HepG2 (cell line): ENCODE results near the gene FOXN3. TPM values are rescaled to one million over a fixed set of nuclear protein-coding genes. Genes with fewer than 3 reads are reported as not detected.

ENCODE experiments used
- ATAC-seq: fragments of 200-7000 bp; cut with Tn5 transposase; 3 replicates; pipeline ENCODE4 v1.9.1; 2020; ENCODE audit warnings: mild to moderate bottlenecking, moderate library complexity
- BruUV-seq: library from RNA; stranded (reverse); fragments of 400-500 nt; replicated peaks from 2 replicates; lab custom pipeline; 2021; lab: Mats Ljungman, UMichigan
- CTCF ChIA-PET: fragments of 300-600 bp; formaldehyde crosslinking; extraction: SDS; loops from one replicate; lab custom pipeline; 2021; ENCODE audit warnings: low total read pairs, inconsistent platforms, low intra/inter-chr PET ratio; lab: Yijun Ruan, JAX
- POLR2A ChIA-PET: fragments of 350-600 bp; sonication (Branson Sonifier 250); formaldehyde crosslinking; loops from one replicate; lab custom pipeline; 2020; ENCODE audit warnings: antibody characterized with exemption, inconsistent platforms; lab: Yijun Ruan, JAX
- DNase-seq: peaks from one replicate; pipeline ENCODE4 v3.0.0-alpha.2; 2015; ENCODE audit warnings: low spot score
- FAIRE-seq: peaks from 3 replicates; lab custom pipeline; 2011; peaks lifted over from hg19 to GRCh38; lab: Jason Lieb, UNC
- H2AFZ ChIP-seq: one replicate; pipeline ENCODE4 v1.6.1; 2011; ENCODE audit warnings: low read length, inconsistent platforms
- H3K27ac ChIP-seq: fragments of 300-600 bp; 3 replicates; pipeline ENCODE4 v1.8.0; 2011; ENCODE audit warnings: mixed run types, mild to moderate bottlenecking, mixed read lengths, low read length, inconsistent platforms; ENCODE audit not compliant: insufficient read depth; ENCODE audit errors: extremely low read length
- H3K27me3 ChIP-seq, 2 experiments: fragments of 200-600 bp in 1 of 2; 2 replicates in 1 of 2; 3 replicates in 1 of 2; pipeline versions ENCODE4 v1.6.0 to v1.8.0; 2011; ENCODE audit warnings: low read length in 2 of 2, mild to moderate bottlenecking in 2 of 2, moderate library complexity in 2 of 2, inconsistent platforms in 1 of 2; ENCODE audit not compliant: insufficient read depth in 2 of 2, control insufficient read depth in 1 of 2
- H3K36me3 ChIP-seq, 2 experiments: fragments of 200-600 bp in 1 of 2; replicated peaks in 1 of 2; 2 replicates in 1 of 2; 3 replicates in 1 of 2; pipeline versions ENCODE4 v1.5.1 to v1.8.0; 2011; ENCODE audit warnings: low read length in 2 of 2, inconsistent platforms in 1 of 2; ENCODE audit not compliant: insufficient read depth in 2 of 2, control insufficient read depth in 1 of 2
- H3K4me1 ChIP-seq: 2 replicates; pipeline ENCODE4 v1.5.1; 2012; ENCODE audit warnings: low read length, inconsistent platforms; ENCODE audit not compliant: insufficient read depth
- H3K4me2 ChIP-seq: 2 replicates; pipeline ENCODE4 v1.6.0; 2011; ENCODE audit warnings: low read depth, low read length, inconsistent platforms
- H3K4me3 ChIP-seq, 3 experiments: fragments of 200-600 bp in 1 of 3; sonication (generic), shearing (Covaris generic) in 1 of 3; replicated peaks in 1 of 3; 2 replicates each; pipeline ENCODE4 v1.5.1; 2011 to 2016; ENCODE audit warnings: low read length in 3 of 3, inconsistent platforms in 2 of 3, low read depth in 2 of 3, mild to moderate bottlenecking in 2 of 3, control low read depth in 1 of 3, mixed read lengths in 1 of 3; ENCODE audit not compliant: insufficient read depth in 1 of 3
- H3K79me2 ChIP-seq: one replicate; pipeline ENCODE4 v1.6.1; 2011; ENCODE audit warnings: low read length, inconsistent platforms; ENCODE audit not compliant: insufficient read depth
- H3K9ac ChIP-seq: 2 replicates; pipeline ENCODE4 v1.6.0; 2011; ENCODE audit warnings: mild to moderate bottlenecking, low read depth, low read length, inconsistent platforms; ENCODE audit not compliant: insufficient read depth
- H3K9me3 ChIP-seq: 2 replicates; pipeline ENCODE4 v1.5.1; 2012; ENCODE audit warnings: mild to moderate bottlenecking, low read length
- H4K20me1 ChIP-seq: 2 replicates; pipeline ENCODE4 v1.6.0; 2011; ENCODE audit warnings: inconsistent platforms, mild to moderate bottlenecking, low read length, moderate library complexity; ENCODE audit not compliant: insufficient read depth
- MYNN ChIP-seq: sonication (generic); formaldehyde crosslinking; IDR thresholded peaks from 2 replicates; pipeline ENCODE4 v1.4.0; 2020; ENCODE audit warnings: mild to moderate bottlenecking, low read depth, missing genetic modification reagents
- RFX1 ChIP-seq: fragments of 450-650 bp; IDR thresholded peaks from 2 replicates; pipeline ENCODE4 v1.6.1; 2017
- U2AF1 ChIP-seq: fragments of 200-400 bp; formaldehyde crosslinking; optimal IDR thresholded peaks from 2 replicates; pipeline ENCODE3; 2017; ENCODE audit warnings: mild to moderate bottlenecking, low read depth, low read length
- ZNF713 ChIP-seq: sonication (generic); formaldehyde crosslinking; IDR thresholded peaks from 2 replicates; pipeline ENCODE4 v1.4.0; 2020; ENCODE audit warnings: mild to moderate bottlenecking, missing genetic modification reagents
- ZNF816 ChIP-seq: sonication (generic); formaldehyde crosslinking; IDR thresholded peaks from 2 replicates; pipeline ENCODE4 v1.8.0; 2022; ENCODE audit warnings: missing genetic modification reagents, mild to moderate bottlenecking, borderline replicate concordance
- WGBS: methylation state at CpG from one replicate; pipeline ENCODE4 v1.1.6; 2017; ENCODE audit warnings: low lambda C conversion rate; 5-methylcytosine and 5-hydroxymethylcytosine counted together
- in situ Hi-C: cut with HindIII; loops from 2 replicates; pipeline ENCODE4 v1.10.0; 2017; ENCODE audit warnings: low pct_unique_long_range_greater_than_20kb; ENCODE audit not compliant: extremely low pct_ligation_motif_present
- intact Hi-C: fragments of 100-400 bp; cut with micrococcal nuclease; formaldehyde crosslinking; loops from one replicate; pipeline ENCODE4 v1.10.0; 2022; ENCODE audit not compliant: unreplicated experiment
- polyA plus RNA-seq, 8 experiments: library from polyadenylated mRNA; depleted of rRNA in 3 of 8; stranded (reverse) in 7 of 8; unstranded in 1 of 8; fragments of >200 nt; fragmentation: Illumina TruSeq in 4 of 8; extraction: Trizol in 4 of 8; gene quantifications; 2 replicates each; pipeline versions ENCODE4 v1.2.1 to v1.2.3, GENCODE V29; 2011 to 2016; ENCODE audit warnings: low read depth in 4 of 8, missing spikeins in 1 of 8, mixed read lengths in 1 of 8; ENCODE audit not compliant: insufficient read depth in 1 of 8
- total RNA-seq, 5 experiments: library from RNA; depleted of rRNA; stranded (reverse); fragments of >200 nt; fragmentation: Illumina TruSeq; extraction: Trizol; gene quantifications; 2 replicates each; pipeline ENCODE4 v1.2.3, GENCODE V29; 2016; ENCODE audit warnings: low read depth in 1 of 5
- TF ChIP-seq, protein P1 (sequence below): sonication (generic); formaldehyde crosslinking; IDR thresholded peaks from 2 replicates; pipeline ENCODE4 v1.4.0; 2020; ENCODE audit warnings: low read depth, mild to moderate bottlenecking, missing genetic modification reagents
- TF ChIP-seq, protein P2 (sequence below): IDR thresholded peaks from 2 replicates; pipeline ENCODE4 v1.6.1; 2016; ENCODE audit warnings: missing biosample characterization, missing genetic modification reagents, low read depth
- TF ChIP-seq, protein P3 (sequence below): sonication (generic); formaldehyde crosslinking; IDR thresholded peaks from 2 replicates; pipeline ENCODE4 v1.5.1; 2020; ENCODE audit warnings: mild to moderate bottlenecking, missing genetic modification reagents, moderate library complexity
- TF ChIP-seq, protein P4 (sequence below): IDR thresholded peaks from 2 replicates; pipeline ENCODE4 v1.6.1; 2016; ENCODE audit warnings: low read depth
- TF ChIP-seq, protein P5 (sequence below): sonication (generic); formaldehyde crosslinking; IDR thresholded peaks from 2 replicates; pipeline ENCODE4 v1.5.0; 2020; ENCODE audit warnings: mild to moderate bottlenecking, missing genetic modification reagents, moderate library complexity

FOXN3 gene
- total and polyA plus RNA-seq, 2 of the 13 experiments (the other 11 are each of a cell fraction or from before 2014, with no cell fraction given) = 32.4 to 70.2 TPM

DNA sequence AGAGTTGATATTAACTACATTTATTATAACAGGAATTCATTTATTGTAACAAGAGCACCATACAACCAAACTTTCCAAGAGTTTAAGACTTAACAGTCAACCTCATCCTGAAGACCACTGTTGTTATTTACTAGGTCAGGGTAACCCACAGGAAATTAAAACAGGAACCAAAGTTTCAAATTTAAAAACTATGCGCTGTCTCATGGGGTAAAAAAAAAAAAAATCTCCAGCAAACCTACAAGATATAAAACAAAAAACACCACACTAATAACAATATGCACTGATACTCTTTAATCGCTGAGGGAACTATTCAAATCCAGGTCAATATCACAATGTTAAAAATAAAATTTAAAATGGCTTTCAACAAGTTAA is 44.5 kb downstream of the FOXN3 start (continued):
- TF ChIP-seq ZNF713 (CRISPR knock-in tag) = no peak
- TF ChIP-seq, protein P1, sequence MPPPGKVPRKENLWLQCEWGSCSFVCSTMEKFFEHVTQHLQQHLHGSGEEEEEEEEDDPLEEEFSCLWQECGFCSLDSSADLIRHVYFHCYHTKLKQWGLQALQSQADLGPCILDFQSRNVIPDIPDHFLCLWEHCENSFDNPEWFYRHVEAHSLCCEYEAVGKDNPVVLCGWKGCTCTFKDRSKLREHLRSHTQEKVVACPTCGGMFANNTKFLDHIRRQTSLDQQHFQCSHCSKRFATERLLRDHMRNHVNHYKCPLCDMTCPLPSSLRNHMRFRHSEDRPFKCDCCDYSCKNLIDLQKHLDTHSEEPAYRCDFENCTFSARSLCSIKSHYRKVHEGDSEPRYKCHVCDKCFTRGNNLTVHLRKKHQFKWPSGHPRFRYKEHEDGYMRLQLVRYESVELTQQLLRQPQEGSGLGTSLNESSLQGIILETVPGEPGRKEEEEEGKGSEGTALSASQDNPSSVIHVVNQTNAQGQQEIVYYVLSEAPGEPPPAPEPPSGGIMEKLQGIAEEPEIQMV (CRISPR knock-in tag) = no peak
- TF ChIP-seq, protein P2, sequence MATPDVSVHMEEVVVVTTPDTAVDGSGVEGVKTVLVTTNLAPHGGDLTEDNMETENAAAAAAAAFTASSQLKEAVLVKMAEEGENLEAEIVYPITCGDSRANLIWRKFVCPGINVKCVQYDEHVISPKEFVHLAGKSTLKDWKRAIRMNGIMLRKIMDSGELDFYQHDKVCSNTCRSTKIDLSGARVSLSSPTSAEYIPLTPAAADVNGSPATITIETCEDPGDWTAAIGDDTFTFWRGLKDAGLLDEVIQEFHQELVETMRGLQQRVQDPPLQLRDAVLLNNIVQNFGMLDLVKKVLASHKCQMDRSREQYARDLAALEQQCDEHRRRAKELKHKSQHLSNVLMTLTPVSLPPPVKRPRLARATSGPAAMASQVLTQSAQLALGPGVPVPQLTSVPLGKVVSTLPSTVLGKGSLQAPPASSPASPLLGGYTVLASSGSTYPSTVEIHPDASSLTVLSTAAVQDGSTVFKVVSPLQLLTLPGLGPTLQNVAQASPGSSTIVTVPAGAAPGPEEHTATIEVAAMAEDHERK (CRISPR knock-in tag) = no peak
- TF ChIP-seq U2AF1 = no peak
- no peak for TF ChIP-seq ZNF816
- TF ChIP-seq MYNN (CRISPR knock-in tag) = no peak
- TF ChIP-seq RFX1 = no peak

DNA sequence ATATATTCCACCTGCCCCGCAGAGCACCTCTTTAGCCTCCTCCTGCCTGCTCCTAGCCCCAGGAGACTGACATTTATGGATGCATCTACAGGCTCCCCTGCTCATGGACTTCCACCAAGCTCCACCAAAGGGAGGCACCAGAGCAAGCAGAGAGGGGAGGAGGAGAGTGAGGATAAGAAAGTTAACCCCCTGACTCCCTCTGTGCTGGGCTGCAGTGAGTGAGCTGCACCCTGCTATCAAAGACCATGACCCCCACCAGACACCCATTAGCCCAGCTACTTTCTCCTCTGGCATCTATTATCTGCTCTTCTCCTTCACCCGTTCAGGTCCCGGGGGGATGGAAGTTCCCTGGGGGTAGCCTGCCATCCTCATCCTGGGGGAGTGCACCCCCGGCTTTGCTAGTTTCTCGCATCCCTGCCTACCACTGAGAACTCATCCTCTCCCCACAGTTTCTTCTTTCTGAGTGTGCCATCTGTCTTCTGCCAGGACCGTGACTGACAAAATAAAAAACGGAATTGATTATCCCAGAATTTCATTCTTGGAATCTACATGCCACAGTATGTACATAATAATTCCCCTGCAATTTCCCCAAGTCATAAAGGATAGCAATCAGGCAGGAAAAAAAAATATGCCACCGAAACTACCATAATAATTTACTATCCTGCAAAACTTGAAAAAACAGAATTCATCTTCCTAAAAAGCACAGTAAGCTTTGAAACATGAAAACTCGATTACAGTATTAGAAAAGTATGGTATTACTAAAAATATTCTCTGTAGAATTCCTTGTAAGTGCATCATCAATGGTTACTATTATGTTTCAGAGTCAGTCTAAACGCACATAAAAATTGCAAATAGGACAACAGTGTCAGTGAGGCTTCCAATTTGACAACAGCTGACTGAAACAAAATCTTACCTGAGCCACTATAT is 45.2 kb downstream of the FOXN3 start:
- ATAC-seq = no peak
- Histone ChIP-seq H3K4me1 (peaks cover 71% of the 10 kb centered on the region), H3K27ac (peak overlapping the region; percentile 96), H3K79me2 (peaks cover 84% of the 10 kb centered on the region), H3K9ac (no peak overlapping the region), H3K36me3 (peaks cover 4 to 19% of the 10 kb centered on the region in 2 experiments; a peak in 4 of 5 replicates), H3K27me3 (no peaks in the 10 kb centered on the region), H3K4me3 (no peak overlapping the region; a peak in 1 of 6 replicates), H2AFZ (no peak overlapping the region), H3K4me2 (peak overlapping the region; percentile 82; the same call in 1 of the 2 replicates), H3K9me3 (no peaks in the 10 kb centered on the region), H4K20me1 (no peaks in the 10 kb centered on the region)
- BruUV-seq = no TSS peak
- ChIA-PET POLR2A (no interaction called here), CTCF (no interaction called here)
- WGBS = 95% methylated on average over 10 of the region's 10 CpGs
- intact Hi-C loops (no loop called here), in situ Hi-C loops (no loop called here)
- DNase-seq = no peak
- no peak for FAIRE-seq
- TF ChIP-seq, protein P3, sequence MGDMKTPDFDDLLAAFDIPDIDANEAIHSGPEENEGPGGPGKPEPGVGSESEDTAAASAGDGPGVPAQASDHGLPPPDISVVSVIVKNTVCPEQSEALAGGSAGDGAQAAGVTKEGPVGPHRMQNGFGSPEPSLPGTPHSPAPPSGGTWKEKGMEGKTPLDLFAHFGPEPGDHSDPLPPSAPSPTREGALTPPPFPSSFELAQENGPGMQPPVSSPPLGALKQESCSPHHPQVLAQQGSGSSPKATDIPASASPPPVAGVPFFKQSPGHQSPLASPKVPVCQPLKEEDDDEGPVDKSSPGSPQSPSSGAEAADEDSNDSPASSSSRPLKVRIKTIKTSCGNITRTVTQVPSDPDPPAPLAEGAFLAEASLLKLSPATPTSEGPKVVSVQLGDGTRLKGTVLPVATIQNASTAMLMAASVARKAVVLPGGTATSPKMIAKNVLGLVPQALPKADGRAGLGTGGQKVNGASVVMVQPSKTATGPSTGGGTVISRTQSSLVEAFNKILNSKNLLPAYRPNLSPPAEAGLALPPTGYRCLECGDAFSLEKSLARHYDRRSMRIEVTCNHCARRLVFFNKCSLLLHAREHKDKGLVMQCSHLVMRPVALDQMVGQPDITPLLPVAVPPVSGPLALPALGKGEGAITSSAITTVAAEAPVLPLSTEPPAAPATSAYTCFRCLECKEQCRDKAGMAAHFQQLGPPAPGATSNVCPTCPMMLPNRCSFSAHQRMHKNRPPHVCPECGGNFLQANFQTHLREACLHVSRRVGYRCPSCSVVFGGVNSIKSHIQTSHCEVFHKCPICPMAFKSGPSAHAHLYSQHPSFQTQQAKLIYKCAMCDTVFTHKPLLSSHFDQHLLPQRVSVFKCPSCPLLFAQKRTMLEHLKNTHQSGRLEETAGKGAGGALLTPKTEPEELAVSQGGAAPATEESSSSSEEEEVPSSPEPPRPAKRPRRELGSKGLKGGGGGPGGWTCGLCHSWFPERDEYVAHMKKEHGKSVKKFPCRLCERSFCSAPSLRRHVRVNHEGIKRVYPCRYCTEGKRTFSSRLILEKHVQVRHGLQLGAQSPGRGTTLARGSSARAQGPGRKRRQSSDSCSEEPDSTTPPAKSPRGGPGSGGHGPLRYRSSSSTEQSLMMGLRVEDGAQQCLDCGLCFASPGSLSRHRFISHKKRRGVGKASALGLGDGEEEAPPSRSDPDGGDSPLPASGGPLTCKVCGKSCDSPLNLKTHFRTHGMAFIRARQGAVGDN (CRISPR knock-in tag) = peak; percentile 23; the same call in 1 of the 2 replicates
- TF ChIP-seq, protein P4, sequence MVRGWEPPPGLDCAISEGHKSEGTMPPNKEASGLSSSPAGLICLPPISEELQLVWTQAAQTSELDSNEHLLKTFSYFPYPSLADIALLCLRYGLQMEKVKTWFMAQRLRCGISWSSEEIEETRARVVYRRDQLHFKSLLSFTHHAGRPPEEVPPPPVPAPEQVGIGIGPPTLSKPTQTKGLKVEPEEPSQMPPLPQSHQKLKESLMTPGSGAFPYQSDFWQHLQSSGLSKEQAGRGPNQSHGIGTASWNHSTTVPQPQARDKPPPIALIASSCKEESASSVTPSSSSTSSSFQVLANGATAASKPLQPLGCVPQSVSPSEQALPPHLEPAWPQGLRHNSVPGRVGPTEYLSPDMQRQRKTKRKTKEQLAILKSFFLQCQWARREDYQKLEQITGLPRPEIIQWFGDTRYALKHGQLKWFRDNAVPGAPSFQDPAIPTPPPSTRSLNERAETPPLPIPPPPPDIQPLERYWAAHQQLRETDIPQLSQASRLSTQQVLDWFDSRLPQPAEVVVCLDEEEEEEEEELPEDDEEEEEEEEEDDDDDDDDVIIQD (CRISPR knock-in tag) = 0 out of 2 replicates have a peak, but pooled peaks have one; percentile 4
- TF ChIP-seq, protein P5, sequence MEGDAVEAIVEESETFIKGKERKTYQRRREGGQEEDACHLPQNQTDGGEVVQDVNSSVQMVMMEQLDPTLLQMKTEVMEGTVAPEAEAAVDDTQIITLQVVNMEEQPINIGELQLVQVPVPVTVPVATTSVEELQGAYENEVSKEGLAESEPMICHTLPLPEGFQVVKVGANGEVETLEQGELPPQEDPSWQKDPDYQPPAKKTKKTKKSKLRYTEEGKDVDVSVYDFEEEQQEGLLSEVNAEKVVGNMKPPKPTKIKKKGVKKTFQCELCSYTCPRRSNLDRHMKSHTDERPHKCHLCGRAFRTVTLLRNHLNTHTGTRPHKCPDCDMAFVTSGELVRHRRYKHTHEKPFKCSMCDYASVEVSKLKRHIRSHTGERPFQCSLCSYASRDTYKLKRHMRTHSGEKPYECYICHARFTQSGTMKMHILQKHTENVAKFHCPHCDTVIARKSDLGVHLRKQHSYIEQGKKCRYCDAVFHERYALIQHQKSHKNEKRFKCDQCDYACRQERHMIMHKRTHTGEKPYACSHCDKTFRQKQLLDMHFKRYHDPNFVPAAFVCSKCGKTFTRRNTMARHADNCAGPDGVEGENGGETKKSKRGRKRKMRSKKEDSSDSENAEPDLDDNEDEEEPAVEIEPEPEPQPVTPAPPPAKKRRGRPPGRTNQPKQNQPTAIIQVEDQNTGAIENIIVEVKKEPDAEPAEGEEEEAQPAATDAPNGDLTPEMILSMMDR (CRISPR knock-in tag) = peak; percentile 28; the same call in 1 of the 2 replicates
